ENCODE results near the gene SMIM1. TPM values are rescaled to one million over a fixed set of nuclear protein-coding genes. Genes with fewer than 3 reads are reported as not detected.

SMIM1 gene
- total and polyA plus RNA-seq, 2 donors (not counting 3 experiments of a cell fraction or from before 2014, with no cell fraction given), result 1.4 to 2.9 TPM

DNA sequence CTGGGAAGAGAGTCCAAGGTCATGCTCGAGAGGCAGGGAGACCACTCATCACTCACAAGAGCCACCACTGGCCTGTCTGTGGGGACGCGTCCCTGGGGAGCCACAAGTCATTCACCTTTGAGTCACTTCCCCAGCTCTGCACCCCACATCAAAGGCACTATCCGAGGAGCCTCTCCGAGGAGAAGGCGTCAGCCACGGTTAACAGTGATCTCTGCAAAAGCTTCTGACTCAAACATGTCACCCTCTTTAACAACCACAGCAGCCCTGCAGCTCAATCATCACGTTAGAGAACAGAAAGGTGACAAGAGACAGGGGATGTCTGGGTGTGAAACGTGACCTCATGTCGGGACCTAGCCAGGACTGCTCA is 14.8 kb downstream of the SMIM1 start:
- Histone ChIP-seq H3K36me3 (ENCODE audit: control insufficient read depth in 2 of 2, extremely low read depth in 1 of 2, insufficient read depth in 2 of 2, low read length in 2 of 2) (peaks cover 0 to 30% of the 10 kb centered on the region in 2 experiments), H3K4me1 (ENCODE audit: control insufficient read depth, extremely low read depth, insufficient read depth, low read length) (no peaks in the 10 kb centered on the region), H3K79me2 (ENCODE audit: control insufficient read depth, insufficient read depth, low read length) (peaks cover 18% of the 10 kb centered on the region), H3K9me1 (replicated peaks; ENCODE audit: control insufficient read depth, extremely low read depth, insufficient read depth, low read length) (no peaks in the 10 kb centered on the region), H3K4me3 (replicated peaks in 1 of 3; ENCODE audit: insufficient read depth in 1 of 3, low read depth in 1 of 3, low read length in 3 of 3) (no peak overlapping the region), H3K9ac (replicated peaks; ENCODE audit: extremely low read depth, insufficient read depth, low read length) (no peak overlapping the region), H3K9me3 (replicated peaks; ENCODE audit: control insufficient read depth, insufficient read depth, low read length) (no peaks in the 10 kb centered on the region), H3K27ac (ENCODE audit: insufficient read depth, low read depth, low read length) (no peak overlapping the region), H4K20me1 (replicated peaks; ENCODE audit: control insufficient read depth, extremely low read depth, insufficient read depth, low read length) (no peaks in the 10 kb centered on the region), H2AFZ (ENCODE audit: low read depth, low read length) (no peak overlapping the region), H3K4me2 (ENCODE audit: insufficient read depth, low read length) (no peak overlapping the region), H3K27me3 (ENCODE audit: control insufficient read depth in 2 of 2, insufficient read depth in 2 of 2, low read length in 2 of 2) (no peaks in the 10 kb centered on the region)
- FAIRE-seq, result no peak
- POLR2A ChIA-PET, result no interaction called here
- BruUV-seq (replicated peaks), result no TSS peak
- TF ChIP-seq POLR2AphosphoS5 (IDR thresholded peaks at IDR 0.05; ENCODE audit: insufficient read depth, low read depth, low read length) (no peak), FOS (IDR thresholded peaks at IDR 0.05; ENCODE audit: borderline replicate concordance, insufficient read depth, low read length) (no peak), EZH2 (IDR thresholded peaks at IDR 0.05; ENCODE audit: borderline replicate concordance, low read depth, low read length, severe bottlenecking) (no peak), CTCF (IDR thresholded peaks at IDR 0.05; ENCODE audit: extremely low read depth in 1 of 2, insufficient read depth in 1 of 2, low read depth in 1 of 2, low read length in 2 of 2) (no peak), JUN (IDR thresholded peaks at IDR 0.05; ENCODE audit: borderline replicate concordance, insufficient read depth, insufficient read length, low read depth) (no peak), POLR2A (IDR thresholded peaks at IDR 0.05; ENCODE audit: low read depth, low read length) (no peak), GATA2 (IDR thresholded peaks at IDR 0.05; ENCODE audit: insufficient read depth, insufficient read length, low read depth, low read length) (no peak), MYC (IDR thresholded peaks at IDR 0.05; ENCODE audit: low read depth, low read length) (no peak)
- TF ChIP-seq, protein P1, sequence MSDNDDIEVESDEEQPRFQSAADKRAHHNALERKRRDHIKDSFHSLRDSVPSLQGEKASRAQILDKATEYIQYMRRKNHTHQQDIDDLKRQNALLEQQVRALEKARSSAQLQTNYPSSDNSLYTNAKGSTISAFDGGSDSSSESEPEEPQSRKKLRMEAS (IDR thresholded peaks at IDR 0.05; ENCODE audit: insufficient read depth, insufficient read length), result no peak
- CTCF ChIA-PET, result interaction anchor here (1.1 kb wide), 1 partner anchor 9 kb away, joined by 4 read pairs; the partner anchor contains the start of gene LRRC47
- no peak for DNase-seq (ENCODE audit: low read depth, low spot score)
- intact Hi-C loops (cut with micrococcal nuclease) (no loop called here), dilution Hi-C loops (cut with MboI; ENCODE audit: extremely low pct_ligation_motif_present, low sequenced_read_pairs) (no loop called here)

Measured in endothelial cell of umbilical vein (primary cell).